Sigmoid colon (tissue), 4 donors: ENCODE results near the gene ANTXR1.

Experiments
- CTCF ChIP-seq, 4 experiments: fragments of 450-650 bp in 3 of 4; fragments of 200-600 bp in 1 of 4; IDR thresholded peaks; one replicate each; pipeline ENCODE4 v1.5.1; 2016 to 2019; ENCODE audit warnings: antibody characterized with exemption in 4 of 4, mild to moderate bottlenecking in 3 of 4, moderate library complexity in 2 of 4
- EP300 ChIP-seq, 4 donors: sonication (generic); formaldehyde crosslinking; IDR thresholded peaks; one replicate each; pipeline ENCODE4 v1.6.1; 2017; ENCODE audit warnings: antibody characterized with exemption in 4 of 4
- POLR2A ChIP-seq, 2 donors: fragments of 450-650 bp; IDR thresholded peaks; one replicate each; pipeline ENCODE4 v1.6.1; 2016; ENCODE audit warnings: antibody characterized with exemption in 2 of 2, mild to moderate bottlenecking in 2 of 2, moderate library complexity in 2 of 2
- POLR2AphosphoS5 ChIP-seq, 4 donors: sonication (generic); formaldehyde crosslinking; IDR thresholded peaks; one replicate each; pipeline ENCODE4 v1.6.1; 2017; ENCODE audit warnings: antibody characterized with exemption in 4 of 4

DNA sequence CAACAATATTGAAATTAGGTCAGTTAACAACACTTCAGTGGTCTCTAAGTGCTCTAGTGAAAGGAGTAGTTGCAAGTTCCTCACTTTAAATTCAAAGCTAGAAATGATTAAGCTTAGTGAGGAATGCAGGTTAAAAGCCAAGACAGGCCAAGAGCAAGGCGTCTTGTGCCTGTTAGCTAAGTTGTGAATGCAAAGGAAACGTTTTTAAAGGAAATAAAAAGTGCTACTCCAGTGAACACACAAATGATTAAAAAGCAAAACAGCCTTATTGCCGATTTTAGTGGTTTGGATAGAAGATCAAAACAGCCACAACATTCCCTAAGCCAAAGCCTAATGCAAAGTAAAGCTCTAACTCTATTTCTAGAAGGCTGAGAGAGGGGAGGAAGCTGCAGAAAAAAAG, 44.7 kb downstream of the ANTXR1 start:
- TF ChIP-seq POLR2AphosphoS5 (IDR thresholded peaks at IDR 0.05) (no peak), CTCF (IDR thresholded peaks at IDR 0.05) (no peak), POLR2A (IDR thresholded peaks at IDR 0.05) (no peak), EP300 (IDR thresholded peaks at IDR 0.05) (no peak)
